ENCODE measurements around the gene TECPR2.

GRCh38 chr14:102318781-102319276, 43.9 kb upstream of the TECPR2 start:
- TF ChIP-seq EZH2 (IDR thresholded peaks at IDR 0.05), result no peak
- TF ChIP-seq CTCF (IDR thresholded peaks at IDR 0.05), result no peak

All from neural progenitor cell (in vitro differentiated cells).